HEK293T (cell line): ENCODE measurements around the gene PAPSS2.

Experiments used
- CTBP1 ChIP-seq: fragments of 450-650 bp; IDR thresholded peaks from 2 replicates; pipeline ENCODE4 v1.6.1; 2016; ENCODE audit warnings: borderline replicate concordance
- FOXA1 ChIP-seq: fragments of 450-650 bp; IDR thresholded peaks from 2 replicates; pipeline ENCODE4 v1.6.1; 2016; ENCODE audit warnings: mild to moderate bottlenecking
- FOXK2 ChIP-seq: fragments of 450-650 bp; IDR thresholded peaks from 2 replicates; pipeline ENCODE4 v1.6.1; 2016; ENCODE audit warnings: mild to moderate bottlenecking
- L3MBTL2 ChIP-seq: fragments of 450-650 bp; conservative IDR thresholded peaks from 2 replicates; pipeline ENCODE4 v1.6.1; 2016; ENCODE audit warnings: mild to moderate bottlenecking

- TF ChIP-seq L3MBTL2, result no peak
- TF ChIP-seq CTBP1, result no peak
- TF ChIP-seq FOXA1, result no peak
- no peak for TF ChIP-seq FOXK2
Measured at GRCh38 chr10:87707254-87707653, 47.6 kb downstream of the PAPSS2 start.
